LNCaP clone FGC (cell line): Measurements from ENCODE around the gene CCSER1.

ENCODE experiments used
- DNase-seq: peaks from one replicate; pipeline ENCODE4 v3.0.0-alpha.2; 2011; ENCODE audit warnings: low read depth
- H3K4me3 ChIP-seq: 2 replicates; pipeline ENCODE4 v1.5.1; 2011; ENCODE audit warnings: mild to moderate bottlenecking, low read depth, low read length, control low read depth
- TF ChIP-seq, protein P1 (sequence below): IDR thresholded peaks from 2 replicates; pipeline ENCODE4 v1.5.1; 2012; ENCODE audit warnings: mild to moderate bottlenecking; ENCODE audit not compliant: control insufficient read depth, insufficient read depth; ENCODE audit errors: extremely low read depth

CCSER1 gene

DNA sequence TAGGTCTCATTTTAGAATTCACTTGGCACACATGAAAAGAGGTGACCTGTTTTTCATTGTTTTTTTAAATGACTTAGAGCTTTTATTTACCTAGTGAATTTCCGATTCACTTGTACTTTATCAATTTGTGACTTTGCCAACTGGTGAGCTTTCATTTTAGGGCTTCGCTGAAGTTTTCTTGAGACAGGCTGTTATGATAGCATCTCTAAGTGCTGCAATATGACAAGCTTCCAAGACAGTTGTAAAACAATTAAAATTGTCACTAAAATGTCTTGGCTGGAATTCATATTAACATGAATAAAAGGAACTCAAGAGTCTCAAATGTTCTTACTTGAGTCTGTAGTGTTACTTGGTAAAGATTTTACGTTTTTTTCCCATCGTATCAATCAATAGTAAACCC, 1344.9 kb downstream of the CCSER1 start:
- TF ChIP-seq, protein P1, sequence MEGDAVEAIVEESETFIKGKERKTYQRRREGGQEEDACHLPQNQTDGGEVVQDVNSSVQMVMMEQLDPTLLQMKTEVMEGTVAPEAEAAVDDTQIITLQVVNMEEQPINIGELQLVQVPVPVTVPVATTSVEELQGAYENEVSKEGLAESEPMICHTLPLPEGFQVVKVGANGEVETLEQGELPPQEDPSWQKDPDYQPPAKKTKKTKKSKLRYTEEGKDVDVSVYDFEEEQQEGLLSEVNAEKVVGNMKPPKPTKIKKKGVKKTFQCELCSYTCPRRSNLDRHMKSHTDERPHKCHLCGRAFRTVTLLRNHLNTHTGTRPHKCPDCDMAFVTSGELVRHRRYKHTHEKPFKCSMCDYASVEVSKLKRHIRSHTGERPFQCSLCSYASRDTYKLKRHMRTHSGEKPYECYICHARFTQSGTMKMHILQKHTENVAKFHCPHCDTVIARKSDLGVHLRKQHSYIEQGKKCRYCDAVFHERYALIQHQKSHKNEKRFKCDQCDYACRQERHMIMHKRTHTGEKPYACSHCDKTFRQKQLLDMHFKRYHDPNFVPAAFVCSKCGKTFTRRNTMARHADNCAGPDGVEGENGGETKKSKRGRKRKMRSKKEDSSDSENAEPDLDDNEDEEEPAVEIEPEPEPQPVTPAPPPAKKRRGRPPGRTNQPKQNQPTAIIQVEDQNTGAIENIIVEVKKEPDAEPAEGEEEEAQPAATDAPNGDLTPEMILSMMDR = no peak
- DNase-seq = no peak
- H3K4me3 ChIP-seq = no peak overlapping the region

DNA sequence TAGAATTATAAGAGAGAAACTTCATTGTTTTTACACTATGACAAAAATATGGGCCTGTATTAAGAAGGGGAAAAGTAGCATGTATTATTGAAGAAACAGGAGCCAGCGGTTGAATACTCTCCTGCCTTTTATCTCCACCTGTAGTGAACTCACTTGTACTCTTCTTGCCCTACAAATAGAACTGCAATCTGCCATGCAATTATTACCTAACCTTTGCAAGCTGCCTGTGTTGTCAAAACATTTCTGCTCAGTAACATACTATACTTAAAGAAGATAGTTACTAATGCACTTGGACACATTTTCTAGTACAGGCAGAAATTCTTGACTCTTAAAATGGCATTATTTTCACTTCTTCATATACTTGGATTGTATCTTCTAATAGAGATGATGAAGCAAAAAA, 1358.2 kb downstream of the CCSER1 start:
- DNase-seq = no peak
- no peak overlapping the region for H3K4me3 ChIP-seq
- TF ChIP-seq, protein P1 = no peak

DNA sequence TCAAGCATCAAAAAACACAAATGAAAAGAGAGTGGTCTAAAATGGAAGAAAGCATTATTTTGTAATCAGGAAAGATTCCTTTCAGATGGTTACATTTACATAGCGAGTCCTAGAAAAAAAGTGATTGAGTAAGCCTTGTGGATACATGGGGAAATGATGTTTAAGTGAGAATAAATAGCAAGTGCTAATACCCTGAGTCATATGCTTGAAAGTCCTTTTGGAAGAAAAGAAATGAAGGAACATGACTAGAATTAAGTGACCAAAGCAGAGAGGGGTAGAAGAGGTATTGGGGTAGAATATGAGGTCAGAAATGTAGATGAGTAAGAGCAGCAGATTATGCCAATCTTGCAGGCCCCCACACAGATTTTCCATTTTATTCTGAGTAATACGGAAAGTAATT, 1361.8 kb downstream of the CCSER1 start:
- TF ChIP-seq, protein P1 = no peak
- H3K4me3 ChIP-seq = no peak overlapping the region
- no peak for DNase-seq

DNA sequence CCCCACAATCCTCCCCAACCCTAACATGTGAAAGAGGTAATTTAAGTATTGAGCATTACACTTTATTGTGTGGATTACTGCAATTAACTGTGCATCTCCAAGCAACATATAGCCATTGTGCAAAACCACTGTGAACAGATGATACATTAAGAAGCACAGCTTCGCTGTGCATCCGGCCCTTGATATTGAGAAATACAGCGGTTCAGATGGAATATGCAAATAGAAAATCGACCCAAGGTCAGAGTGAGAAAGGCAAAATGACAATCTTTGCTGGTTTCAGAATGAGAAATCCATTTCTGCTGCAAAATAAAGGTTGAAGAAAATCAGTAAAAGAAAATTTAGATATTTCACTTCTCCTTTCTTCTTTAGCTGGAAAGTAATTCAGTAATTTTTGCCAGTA, 1370.7 kb downstream of the CCSER1 start:
- DNase-seq = no peak
- H3K4me3 ChIP-seq = no peak overlapping the region
- TF ChIP-seq, protein P1 = no peak

DNA sequence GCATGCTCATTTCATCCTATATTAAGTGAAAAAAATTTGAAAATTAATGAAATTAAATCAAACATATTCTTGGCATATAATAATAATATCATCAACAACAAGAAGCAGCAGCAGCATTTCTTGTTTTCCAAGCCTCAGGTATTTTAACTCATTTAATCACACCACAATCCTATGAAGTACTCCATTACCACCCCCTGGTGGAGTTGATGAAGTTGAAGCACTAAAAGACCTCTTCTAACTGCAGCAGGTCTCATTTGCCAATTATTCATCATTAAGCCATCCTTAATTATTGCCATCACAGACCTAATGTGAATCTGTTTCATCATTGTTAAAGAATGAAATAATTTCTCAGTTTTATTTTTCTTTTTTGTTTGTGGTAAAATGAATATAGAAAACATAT, 1375.2 kb downstream of the CCSER1 start:
- H3K4me3 ChIP-seq = no peak overlapping the region
- DNase-seq = peak; percentile 1
- TF ChIP-seq, protein P1 = peak; percentile 35

DNA sequence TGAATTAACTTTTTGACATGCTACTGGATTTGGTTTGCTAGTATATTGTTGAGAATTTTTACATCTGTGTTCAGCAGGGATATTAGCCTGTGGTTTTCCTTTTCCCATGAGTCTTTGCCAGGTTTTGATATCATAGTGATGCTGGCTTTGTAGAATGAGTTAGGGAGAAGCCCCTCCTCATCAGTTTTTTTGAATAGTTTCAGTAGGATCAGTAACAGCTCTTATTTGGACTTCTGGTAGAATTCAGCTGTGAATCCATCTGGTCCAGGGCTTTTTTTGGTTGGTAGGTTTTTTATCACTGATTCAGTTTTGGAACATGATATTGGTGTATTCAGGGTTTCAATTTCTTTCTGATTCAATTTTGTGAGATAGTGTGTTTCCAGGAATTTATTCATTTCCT, 1386.1 kb downstream of the CCSER1 start:
- no peak for DNase-seq
- H3K4me3 ChIP-seq = no peak overlapping the region
- TF ChIP-seq, protein P1 = no peak

DNA sequence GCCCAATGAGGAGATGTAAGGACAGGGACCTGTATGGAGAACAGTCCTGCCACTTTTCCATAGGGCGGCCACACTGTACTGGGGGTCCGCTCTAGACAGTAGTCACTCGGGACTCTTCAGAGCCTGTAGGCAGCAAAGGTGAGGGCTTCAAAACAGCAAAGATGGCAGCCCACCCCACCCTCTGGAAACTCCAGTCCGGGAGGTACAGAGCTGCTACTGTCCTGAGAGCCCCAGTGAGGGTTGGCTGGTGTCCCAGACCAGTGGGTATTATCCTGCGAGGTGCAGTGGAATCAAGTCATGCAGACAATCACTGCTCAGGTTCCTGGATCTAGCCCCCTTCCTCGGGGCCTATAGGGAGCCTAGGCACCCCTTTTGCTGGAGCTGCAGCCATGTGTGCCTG, 1392.0 kb downstream of the CCSER1 start:
- TF ChIP-seq, protein P1 = no peak
- H3K4me3 ChIP-seq = no peak overlapping the region
- no peak for DNase-seq
